Right lobe of liver (tissue), 4 donors: Measurements from ENCODE around the gene SRCAP.

ENCODE experiments used
- POLR2A ChIP-seq: fragments of 450-650 bp; IDR thresholded peaks from one replicate; pipeline ENCODE4 v1.6.1; 2017; ENCODE audit warnings: antibody characterized with exemption, mild to moderate bottlenecking
- TF ChIP-seq, protein P1 (sequence below), 4 donors: fragments of 200-600 bp in 3 of 4; fragments of 450-650 bp in 1 of 4; IDR thresholded peaks; one replicate each; pipeline versions ENCODE4 v1.5.1 to v1.8.0; 2016 to 2022; ENCODE audit warnings: antibody characterized with exemption in 4 of 4, mild to moderate bottlenecking in 2 of 4
- donor health status: DM: no; HTN: no; CAD: no.
- donor health status: DM: no; HTN: no; CAD: no.
- donor health status: DM: no; HTN: yes; CAD: no.

DNA sequence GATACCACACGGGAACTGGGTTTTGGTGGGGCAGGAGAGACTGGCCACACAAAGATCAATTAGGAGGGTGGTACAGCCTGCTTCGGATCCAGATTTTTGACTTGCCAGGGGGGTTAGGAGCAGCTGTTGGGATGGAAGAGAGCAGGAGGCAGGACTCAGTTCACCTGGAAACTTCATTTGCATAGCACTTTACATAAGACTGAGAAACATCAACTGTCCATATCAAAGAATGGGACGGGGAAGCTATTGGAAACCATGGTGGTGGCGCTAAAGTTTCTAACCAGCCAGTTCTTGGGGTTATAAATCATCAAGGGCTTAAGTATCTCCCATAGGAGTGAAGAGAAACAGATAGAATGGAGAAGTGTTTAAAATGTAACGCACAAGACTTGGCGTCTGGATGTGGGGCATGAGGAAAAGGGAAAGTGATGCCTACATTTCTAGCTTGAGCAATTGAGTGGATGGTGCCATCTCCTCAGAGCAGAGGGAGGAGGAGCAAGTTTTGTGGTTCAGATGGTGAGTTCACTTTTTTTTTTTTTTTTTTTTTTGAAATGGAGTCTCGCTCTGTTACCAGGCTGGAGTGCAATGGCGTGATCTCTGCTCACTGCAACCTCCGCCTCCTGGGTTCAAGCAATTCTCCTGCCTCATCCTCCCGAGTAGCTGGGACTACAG, 6.4 kb upstream of the SRCAP start:
- TF ChIP-seq, protein P1, sequence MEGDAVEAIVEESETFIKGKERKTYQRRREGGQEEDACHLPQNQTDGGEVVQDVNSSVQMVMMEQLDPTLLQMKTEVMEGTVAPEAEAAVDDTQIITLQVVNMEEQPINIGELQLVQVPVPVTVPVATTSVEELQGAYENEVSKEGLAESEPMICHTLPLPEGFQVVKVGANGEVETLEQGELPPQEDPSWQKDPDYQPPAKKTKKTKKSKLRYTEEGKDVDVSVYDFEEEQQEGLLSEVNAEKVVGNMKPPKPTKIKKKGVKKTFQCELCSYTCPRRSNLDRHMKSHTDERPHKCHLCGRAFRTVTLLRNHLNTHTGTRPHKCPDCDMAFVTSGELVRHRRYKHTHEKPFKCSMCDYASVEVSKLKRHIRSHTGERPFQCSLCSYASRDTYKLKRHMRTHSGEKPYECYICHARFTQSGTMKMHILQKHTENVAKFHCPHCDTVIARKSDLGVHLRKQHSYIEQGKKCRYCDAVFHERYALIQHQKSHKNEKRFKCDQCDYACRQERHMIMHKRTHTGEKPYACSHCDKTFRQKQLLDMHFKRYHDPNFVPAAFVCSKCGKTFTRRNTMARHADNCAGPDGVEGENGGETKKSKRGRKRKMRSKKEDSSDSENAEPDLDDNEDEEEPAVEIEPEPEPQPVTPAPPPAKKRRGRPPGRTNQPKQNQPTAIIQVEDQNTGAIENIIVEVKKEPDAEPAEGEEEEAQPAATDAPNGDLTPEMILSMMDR (IDR thresholded peaks at IDR 0.05) = no peak
- no peak for TF ChIP-seq POLR2A
